NCI-H2029 (cell line): Measurements from ENCODE around the gene ANXA2R.
"Not testable (repeated sequence)": the region's sequence is repeated elsewhere in the genome, so short reads cannot be mapped to it uniquely, and the experiment has no call there.

Experiments
- DNase-seq: peaks from one replicate; lab custom pipeline; 2025; lab: John Stamatoyannopoulos, UW

The ANXA2R gene

DNA sequence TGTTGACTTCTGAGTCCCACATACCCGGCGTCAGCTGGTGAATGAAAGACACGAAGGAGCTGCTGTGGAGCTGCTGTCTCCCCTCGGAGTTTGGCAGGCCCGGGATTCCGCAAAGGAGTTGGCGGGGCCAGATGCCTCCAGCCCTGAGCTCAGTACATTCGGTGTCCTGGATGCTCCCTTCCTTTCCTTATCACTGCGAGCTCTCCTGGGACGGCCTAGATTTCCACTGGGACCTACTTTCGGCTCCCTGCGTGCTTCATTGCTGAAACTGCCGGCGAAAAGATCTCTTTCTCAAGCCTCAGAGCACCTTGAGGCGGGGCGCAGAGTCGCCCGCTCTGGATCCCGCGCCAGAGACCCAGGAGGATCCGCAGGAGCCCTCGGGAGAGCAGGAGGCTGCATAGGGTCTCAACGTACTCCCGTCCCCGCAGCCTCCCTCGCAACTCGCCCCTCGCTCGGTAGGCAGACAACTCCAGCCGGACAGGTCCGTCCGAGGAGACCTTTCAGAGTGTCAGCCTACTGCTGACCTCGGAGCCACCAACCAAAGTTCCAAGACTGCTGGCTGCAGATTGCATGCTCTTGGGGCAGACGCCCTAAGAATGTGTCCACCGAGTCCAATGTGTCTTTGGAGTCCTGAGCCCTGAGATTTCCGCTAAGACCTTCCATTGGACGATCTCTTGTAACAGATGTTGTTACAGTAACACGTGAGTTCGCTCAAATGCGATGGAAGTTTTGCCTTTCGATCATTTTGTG is 6.1 kb downstream of the ANXA2R start:
- DNase-seq: no peak

DNA sequence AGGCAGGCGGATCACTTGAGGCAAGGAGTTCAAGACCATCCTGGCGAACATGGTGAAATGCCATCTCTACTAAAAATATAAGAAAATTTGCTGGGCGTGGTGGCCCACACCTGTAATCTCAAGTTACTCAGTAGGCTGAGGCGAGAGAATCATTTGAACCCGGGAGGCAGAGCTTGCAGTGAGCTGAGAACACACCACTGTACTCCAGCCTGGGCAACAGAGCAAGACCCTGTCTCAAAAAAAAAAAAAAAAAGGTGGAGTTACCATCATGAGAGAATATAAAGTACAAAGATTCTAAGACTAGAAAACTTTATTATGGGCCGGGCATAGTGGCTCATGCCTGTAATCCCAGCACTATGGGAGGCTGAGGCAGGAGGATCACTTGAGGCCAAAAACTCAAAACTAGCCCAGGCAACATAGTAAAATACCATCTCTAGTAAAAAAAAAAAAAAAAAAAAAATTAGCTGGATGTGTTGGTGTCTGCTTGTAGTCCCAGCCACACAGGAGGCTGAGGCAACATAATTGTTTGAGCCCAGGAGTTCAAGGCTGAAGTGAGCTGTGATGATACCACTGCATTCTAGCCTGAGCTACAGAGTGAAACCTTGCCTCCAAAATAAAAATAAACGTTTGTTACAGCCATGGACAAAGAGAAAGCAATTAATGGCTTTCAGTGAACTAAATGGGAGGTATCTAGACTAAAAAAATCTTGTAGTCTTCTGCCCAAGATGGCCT is 12.9 kb downstream of the ANXA2R start:
- DNase-seq: no peak

DNA sequence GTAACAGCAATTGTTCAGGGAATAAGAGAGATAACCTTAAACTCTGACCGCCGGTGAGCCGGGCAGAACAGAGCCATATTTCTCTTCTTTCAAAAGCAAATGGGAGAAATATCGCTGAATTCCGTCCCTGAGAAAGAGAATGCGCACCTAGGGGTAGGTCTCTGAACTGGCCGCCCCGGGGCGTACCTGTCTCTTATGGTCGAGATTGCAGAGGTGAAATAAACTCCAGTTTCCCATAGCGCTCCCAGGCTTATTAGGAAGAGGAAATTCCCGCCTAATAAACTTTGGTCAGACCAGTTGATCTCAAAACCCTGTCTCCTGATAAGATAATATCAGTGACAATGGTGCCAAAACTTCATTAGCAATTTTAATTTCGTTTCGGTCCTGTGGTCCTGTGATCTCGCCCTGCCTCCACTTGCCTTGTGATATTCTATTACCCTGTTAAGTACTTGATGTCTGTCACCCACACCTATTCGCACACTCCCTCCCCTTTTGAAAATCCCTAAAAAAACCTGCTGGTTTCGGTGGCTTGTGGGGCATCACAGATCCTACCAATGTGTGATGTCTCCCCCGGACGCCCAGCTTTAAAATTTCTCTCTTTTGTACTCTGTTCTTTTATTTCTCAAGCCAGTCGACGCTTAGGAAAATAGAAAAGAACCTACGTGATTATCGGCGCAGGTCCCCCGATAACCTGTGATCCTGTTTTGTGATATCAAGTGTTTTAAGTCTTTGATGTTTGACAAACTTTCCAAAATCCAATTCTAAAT is 14.8 kb downstream of the ANXA2R start:
- not testable (repeated sequence) for DNase-seq

DNA sequence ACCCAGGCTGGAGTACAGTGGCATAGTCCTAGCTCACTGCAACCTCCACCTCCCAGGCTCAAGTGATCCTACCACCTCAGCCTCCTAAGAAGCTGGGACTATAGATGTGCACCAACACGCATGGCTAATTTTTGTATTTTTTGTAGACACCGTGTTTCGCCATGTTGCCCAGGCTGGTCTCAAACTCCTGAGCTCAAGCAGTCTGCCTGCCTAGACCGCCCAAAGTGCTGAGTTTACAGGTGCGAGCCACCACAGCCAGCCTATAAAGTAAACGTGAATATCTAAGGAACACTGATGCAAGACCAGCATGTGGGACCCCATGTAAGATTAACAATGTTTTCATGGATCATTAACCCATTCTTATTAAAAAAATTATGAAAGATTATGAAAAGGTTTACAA is 15.9 kb downstream of the ANXA2R start:
- no peak for DNase-seq

DNA sequence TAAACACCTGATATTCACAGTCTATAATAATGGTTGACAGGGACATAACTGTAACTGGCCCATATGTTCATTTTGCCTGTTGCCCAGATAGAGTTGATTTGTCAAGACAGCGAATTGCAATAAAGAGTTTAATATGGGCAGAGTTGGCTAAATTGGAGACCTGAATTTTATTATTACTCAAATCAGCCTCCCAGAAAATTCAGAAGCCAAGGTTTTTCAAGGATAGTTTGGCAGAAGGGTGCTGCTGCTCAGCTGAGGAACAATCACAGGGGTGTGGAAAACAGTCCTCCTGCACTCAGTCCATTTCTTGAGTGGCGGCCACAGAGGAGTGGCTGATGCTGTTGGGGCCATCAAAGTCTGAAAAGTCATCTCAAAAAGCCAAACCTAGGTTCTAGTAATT is 19.0 kb downstream of the ANXA2R start:
- DNase-seq: no peak

DNA sequence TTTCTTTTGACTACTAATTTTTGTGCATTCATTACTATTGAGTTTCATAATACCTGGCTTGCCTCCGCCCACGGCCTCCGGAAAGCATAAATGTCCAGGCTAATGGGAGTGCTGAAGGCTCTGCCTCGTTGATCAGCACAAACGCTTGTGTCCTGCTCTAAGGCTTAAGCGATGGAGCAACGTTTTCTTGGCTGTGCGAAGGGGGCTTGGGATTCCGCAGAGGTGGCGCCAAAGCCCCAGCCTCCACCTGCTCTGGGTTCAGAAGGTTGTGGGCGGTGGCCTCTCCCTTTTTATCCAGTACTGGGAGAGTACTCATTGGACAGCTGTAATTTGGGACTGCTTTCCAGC is 19.7 kb downstream of the ANXA2R start:
- DNase-seq: peak; percentile 58

DNA sequence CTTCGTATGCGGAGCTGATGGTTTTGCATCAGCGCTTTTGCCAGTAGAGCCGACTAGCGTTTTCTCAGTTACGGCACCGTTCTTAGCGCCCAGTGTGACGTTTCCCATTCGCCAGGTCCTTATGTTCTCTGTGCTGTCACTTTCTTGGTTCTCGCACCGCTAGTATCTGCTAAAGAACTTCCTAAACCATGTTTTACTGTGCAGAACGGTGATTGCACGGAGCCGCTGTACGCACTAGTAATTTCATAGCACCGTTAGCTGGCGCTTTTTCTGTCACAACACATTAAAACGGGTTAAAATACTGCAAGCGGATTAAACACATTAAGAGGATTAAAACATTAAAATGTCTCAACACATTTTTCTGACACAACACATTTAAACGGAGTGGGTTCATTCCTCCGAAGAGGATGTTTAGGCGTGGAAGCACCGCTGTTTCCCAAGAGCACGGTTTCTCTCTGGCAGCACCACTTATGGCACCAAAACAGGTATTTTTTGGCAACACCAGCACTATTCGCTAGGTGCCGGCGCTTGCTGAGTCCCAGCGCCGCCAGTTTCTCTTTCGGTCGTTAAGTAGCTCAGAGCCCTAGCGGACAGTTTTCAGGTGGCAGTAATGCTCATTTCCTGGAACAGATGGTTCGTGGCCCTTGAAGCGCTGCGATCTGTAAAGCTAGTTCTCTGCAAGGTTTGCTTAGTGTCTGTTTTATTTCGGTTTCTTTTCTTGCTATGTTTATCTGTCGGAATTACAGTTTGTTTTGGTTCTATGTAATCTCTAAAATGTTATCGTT is 20.3 kb downstream of the ANXA2R start:
- peak; percentile 97 for DNase-seq

DNA sequence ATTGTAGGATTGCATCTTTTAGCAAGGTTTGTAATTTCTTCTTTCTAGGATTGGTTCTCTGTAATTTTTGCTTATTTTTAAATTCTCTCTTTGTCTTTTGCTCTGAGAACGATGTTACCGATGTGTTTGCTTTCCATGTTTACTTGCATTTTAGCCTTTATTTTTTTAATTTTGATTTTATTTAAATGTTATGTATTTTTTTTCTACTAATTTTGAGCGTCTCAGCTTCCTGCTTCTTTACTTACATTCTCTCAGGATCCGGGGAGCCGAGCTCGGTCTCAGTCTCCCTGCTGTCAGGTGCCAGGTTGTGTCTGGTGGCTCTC is 20.9 kb downstream of the ANXA2R start:
- no peak for DNase-seq

DNA sequence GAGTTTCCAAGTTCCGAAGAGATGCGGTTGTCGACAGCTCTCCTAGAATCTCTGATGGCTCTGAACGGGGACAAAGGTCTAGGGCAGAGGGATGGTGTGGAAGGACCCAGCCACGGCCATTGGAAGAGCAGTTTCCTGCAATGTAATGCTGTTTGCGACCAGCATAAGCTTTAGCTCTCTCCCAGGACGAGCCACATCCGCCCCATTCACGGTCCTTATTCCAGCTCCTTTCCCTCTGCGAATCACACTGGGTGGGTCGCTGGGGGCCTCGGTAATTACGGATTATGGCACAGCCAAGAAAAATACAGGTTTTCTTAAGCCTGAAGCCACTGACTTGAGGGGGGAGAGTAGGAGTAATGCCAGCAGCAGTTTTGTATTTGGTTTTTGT is 22.7 kb downstream of the ANXA2R start:
- DNase-seq: no peak

DNA sequence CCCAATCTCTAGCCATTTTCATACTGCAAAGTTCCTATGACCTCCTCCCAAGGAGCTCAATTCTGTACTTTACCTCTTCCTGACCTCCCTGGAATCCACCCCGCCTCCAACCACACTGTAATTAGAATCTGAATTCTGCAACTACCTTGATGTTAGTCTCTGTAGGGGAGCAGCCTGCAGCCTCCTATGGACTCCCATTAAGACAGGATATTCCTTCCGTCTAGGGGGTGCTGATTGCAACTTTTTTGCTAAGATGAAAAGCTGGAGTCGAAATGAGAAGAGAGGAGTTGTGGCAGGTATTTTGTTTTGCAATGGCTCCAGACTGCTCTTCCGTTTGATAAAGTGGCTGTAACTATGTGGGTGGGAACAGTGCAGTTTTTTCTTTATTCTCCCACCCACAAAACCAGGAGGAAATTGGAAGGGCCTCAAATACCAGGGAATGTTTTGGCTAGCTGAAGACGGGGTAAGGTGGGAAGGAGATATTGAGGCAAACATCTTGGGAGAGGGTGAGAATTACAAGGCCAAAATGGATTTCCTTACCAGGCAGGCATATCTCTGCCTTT is 23.8 kb downstream of the ANXA2R start:
- no peak for DNase-seq

DNA sequence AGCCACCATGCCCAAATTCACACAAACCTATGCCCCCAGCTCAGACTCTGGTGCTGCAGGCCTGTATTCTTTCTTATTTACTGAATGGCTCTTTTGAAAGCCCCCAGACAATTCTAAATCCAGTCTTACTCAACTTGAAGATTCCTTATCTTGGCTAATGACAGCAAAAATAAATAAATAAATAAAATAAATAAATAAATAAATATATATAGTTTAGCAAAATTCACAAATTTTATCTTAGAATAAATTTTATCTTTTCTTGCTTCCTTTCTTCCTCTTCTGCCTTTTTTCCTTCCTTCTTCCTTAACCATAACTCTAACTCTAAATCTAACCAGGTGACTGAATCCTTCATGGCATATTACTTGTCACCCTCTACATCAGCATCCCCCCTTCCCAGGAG is 25.6 kb downstream of the ANXA2R start:
- DNase-seq: no peak

DNA sequence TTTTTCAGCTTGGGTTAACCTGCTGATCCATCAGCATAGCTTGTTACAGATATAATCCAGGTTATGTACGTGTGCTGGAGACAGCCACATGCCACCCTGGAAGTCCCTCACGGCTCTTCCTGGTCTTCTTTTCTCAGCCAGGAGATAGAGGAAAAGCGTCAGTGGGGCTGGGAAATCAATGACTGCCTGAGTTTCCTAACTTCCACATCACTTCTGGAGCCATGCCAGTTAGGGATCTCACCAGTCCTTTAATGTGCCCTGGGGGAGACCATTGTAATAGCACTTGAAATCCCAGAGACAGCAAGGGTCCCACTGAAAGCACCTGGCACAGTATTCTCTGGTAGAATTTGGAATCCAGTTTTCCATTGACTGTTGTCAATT is 29.2 kb downstream of the ANXA2R start:
- no peak for DNase-seq

DNA sequence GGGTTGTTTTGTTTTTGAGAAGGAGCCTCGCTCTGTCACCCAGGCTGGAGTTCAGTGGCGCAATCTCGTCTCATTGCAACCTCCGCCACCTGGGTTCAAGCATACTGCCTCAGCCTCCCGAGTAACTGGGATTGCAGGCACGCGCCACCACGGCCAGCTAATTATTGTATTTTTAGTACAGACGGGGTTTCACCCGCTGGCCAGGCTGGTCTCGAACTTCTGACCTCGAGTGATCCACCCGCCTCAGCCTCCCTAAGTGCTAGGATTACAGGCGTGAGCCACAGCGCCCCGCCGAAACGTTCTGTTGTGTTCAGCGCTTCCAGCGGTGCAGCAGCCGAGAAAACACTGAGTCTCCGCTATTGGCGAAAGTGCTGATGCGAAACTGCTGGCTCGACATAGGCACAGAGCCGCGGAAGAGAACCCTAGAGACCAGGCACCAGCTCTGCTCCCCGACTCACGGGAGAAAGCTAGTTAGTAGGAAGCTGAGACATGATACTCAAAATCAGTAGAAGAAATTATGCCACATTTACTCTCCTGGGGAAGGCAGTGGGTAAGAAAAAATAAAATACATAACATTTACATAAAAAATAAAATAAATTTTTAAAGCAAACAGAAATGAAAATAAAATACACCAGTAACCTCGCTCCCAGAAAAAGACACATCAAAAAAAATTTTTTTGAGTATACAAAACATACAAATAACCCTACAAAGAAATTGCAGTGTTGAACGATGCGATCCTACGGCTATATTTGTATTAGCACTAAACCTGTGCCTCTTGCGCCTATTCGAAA is 31.6 kb downstream of the ANXA2R start:
- DNase-seq: peak; percentile 93

DNA sequence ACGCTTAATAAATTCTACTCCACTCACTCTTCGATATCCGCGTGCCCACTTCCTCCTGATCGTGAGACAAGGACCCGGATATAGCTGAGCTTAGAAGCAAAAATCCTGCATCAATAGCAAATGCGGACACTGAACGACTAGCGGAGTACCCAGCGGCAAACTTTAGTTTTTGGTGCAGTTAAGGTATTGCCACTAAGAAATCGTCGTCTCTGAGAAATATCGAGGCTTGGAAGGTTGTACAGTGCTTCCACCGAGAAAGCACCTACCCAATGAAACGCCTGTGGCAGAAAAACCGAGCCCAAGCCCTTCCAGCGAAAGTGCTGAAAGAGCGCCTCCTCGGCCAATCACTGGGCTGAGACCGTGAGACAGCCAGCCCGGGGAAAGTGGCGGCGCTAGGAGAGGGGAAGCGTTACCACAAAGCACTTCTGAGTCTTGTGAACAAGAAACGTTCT is 32.2 kb downstream of the ANXA2R start:
- DNase-seq: peak; percentile 80

DNA sequence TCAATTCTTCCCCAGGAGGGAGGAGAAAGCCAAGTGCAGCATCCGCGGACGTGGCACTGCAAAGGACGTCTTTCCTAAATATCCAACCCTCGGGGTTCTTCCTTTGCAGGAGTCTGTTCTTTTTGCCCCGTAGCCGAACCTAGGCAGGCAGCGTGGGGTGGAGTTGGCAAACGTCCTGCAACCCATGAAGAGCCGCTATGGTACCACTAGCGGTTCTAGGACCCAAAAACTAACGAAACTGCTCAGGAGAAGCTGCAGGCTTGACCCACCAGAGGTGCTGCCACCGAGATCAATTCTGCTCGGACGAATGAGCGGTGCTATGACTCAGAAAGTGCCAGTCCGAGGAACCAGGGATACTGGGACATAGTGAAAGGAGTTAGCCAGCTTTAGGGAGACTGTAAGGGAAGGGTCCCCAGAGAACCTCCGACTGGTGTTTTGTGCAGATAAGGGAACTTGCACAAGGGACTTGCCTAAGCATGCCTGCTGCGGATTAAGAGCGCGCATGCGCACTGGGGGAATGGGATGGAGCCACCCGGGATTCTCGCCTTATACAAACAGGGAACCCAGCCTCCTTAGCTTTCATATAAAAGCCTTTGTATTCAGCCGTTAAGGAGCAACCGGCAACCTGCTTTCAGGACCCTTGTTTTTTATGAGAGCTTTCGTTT is 32.7 kb downstream of the ANXA2R start:
- DNase-seq: peak; percentile 83

DNA sequence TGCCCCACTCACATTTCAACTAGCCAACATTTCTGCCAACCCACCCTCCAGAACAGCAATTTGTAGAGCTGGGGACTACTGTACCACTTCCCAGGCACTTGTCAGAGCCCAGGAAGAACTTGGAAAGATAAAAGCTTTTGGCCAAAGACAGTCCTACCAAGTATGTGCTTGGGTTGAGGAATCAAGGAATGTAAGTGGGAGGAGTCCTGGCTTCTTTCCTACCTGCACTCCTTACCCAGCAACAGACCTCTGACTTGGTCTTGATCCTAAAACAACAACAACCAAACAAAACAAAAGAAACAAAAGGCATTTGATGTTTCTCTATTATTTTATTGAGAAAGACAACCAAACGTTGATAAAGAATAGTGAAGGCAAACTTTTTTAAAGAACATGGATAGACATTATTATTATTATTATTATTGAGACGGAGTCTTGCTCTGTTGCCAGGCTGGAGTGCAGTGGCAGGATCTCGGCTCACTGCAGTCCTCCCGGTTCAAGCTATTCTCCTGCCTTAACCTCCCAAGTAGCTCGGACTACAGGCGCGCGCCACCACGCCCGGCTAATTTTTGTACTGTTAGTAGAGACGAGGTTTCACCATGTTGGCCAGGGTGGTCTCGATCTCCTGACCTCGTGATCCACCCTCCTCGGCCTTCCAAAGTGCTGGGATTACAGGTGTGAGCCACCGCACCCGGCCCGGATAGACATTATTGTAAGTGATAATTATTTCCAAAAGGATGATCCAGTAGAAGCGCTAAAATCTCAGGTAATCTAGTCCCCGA is 33.5 kb downstream of the ANXA2R start:
- no peak for DNase-seq

DNA sequence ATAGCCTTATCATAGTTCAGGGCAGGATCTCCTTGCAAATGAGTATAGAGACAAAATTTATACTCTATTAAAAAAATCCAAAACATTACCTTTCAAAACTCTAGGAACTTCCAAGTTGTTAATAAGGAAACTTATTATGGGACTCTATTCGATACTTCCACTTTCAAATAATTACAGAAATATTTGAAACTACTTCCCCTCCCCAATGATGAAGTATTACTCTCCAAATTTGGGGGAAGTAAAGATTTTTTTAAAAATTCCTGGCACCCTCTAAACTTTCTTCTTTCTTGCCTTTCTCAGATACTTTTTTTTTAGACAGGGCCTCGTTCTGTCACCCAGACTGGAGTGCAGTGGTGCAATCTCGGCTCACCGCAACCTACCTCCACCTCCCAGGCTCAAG is 35.1 kb downstream of the ANXA2R start:
- no peak for DNase-seq

DNA sequence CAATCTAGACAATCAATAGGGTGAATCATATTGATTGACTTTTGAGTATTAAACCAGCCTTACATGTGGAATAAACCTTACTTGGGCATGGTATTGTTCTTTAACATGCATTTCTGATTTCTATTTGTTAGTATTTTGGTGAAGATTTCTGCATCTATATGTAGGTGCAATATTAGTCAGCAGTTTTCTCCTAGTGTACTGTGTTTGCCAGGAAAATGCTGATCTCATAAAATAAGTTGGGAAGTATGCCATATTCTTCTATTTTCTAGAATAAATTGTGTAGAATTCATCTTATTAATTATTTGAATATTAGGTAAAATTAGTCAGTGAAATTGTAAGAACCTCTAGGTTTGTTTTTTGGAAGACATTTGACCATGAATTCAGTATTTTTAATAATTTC is 38.4 kb downstream of the ANXA2R start:
- DNase-seq: no peak

DNA sequence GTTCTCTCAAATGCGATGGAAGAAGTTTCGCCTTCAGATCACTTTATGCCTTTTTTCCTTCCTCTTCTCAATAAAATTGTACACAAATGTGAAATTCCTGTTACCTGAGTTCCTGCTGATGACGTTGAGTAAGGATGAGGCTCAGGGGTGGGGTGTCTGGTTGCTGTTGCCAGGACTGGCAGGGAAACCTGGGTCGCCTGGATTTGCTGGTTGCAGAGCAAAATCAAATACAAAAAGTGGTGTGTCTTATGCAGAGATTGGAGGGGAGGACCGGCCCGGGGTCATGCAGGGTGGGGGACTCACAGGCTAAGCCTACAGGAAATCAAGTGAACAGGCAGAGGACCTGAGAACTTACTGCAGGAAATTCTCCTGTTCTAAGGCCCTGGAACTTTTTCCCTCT is 39.2 kb downstream of the ANXA2R start:
- DNase-seq: no peak
